GM23338 (cell line): Measurements from ENCODE around the gene NTN1. TPM values are rescaled to one million over a fixed set of nuclear protein-coding genes. Genes with fewer than 3 reads are reported as not detected.

Source experiments
- ATAC-seq: fragments of 200-7000 bp; cut with Tn5 transposase; 3 replicates; pipeline ENCODE4 v1.9.1; 2020
- DNase-seq: peaks from one replicate; pipeline ENCODE4 v3.0.0-alpha.2; 2015; ENCODE audit warnings: low spot score
- H2AFZ ChIP-seq: fragments of 200-600 bp; sonication (generic); 2 replicates; pipeline ENCODE4 v1.8.0; 2016; ENCODE audit warnings: antibody characterized with exemption, mild to moderate bottlenecking, moderate library complexity
- H3F3A ChIP-seq: fragments of 200-600 bp; sonication (generic); replicated peaks from 2 replicates; pipeline ENCODE4 v1.8.0; 2017; ENCODE audit warnings: antibody characterized with exemption, mixed run types, low read depth
- H3K27ac ChIP-seq: fragments of 200-600 bp; sonication (generic); 2 replicates; pipeline ENCODE4 v1.6.1; 2016; ENCODE audit warnings: low read depth
- H3K27me3 ChIP-seq: fragments of 200-600 bp; sonication (generic); 2 replicates; pipeline ENCODE4 v1.8.0; 2016; ENCODE audit warnings: mild to moderate bottlenecking, mixed run types, moderate library complexity; ENCODE audit not compliant: insufficient read depth
- H3K36me3 ChIP-seq: fragments of 200-600 bp; sonication (generic); 2 replicates; pipeline ENCODE4 v1.8.0; 2016; ENCODE audit warnings: mild to moderate bottlenecking; ENCODE audit not compliant: insufficient read depth
- H3K4me1 ChIP-seq: fragments of 200-600 bp; sonication (generic); 2 replicates; pipeline ENCODE4 v1.8.0; 2016; ENCODE audit warnings: mild to moderate bottlenecking, moderate library complexity; ENCODE audit not compliant: insufficient read depth
- H3K4me2 ChIP-seq: fragments of 200-600 bp; sonication (generic); 2 replicates; pipeline ENCODE4 v1.7.1; 2017; ENCODE audit warnings: mixed run types
- H3K4me3 ChIP-seq: fragments of 200-600 bp; sonication (generic); 2 replicates; pipeline ENCODE4 v1.6.1; 2016; ENCODE audit warnings: mixed run types
- H3K79me2 ChIP-seq: fragments of 200-600 bp; sonication (generic); replicated peaks from 2 replicates; pipeline ENCODE4 v1.8.0; 2017; ENCODE audit warnings: mild to moderate bottlenecking; ENCODE audit not compliant: insufficient read depth
- H3K9me2 ChIP-seq: fragments of 200-600 bp; sonication (generic); 2 replicates; pipeline ENCODE4 v1.8.0; 2017; ENCODE audit not compliant: insufficient read depth
- H4K20me1 ChIP-seq: fragments of 200-600 bp; sonication (generic); replicated peaks from 2 replicates; pipeline ENCODE4 v1.8.0; 2017; ENCODE audit warnings: mild to moderate bottlenecking; ENCODE audit not compliant: insufficient read depth
- H3K27ac Mint-ChIP-seq: 2 replicates; pipeline ENCODE4 v1.8.0; 2020; ENCODE audit warnings: inconsistent platforms, mild to moderate bottlenecking, moderate library complexity, mixed read lengths
- H3K27me3 Mint-ChIP-seq: 3 replicates; pipeline ENCODE4 v1.8.0; 2022; ENCODE audit warnings: low read depth, mild to moderate bottlenecking, moderate library complexity, mixed read lengths, inconsistent platforms; ENCODE audit not compliant: insufficient read depth, poor library complexity
- H3K36me3 Mint-ChIP-seq: 3 replicates; pipeline ENCODE4 v1.8.0; 2021; ENCODE audit warnings: low read depth, mild to moderate bottlenecking, inconsistent platforms, moderate library complexity, mixed read lengths
- H3K4me1 Mint-ChIP-seq: 3 replicates; pipeline ENCODE4 v1.8.0; 2020; ENCODE audit warnings: mild to moderate bottlenecking, inconsistent platforms, mixed read lengths
- H3K4me3 Mint-ChIP-seq: 3 replicates; pipeline ENCODE4 v1.8.0; 2021; ENCODE audit warnings: moderate library complexity, mild to moderate bottlenecking, inconsistent platforms, mixed read lengths
- H3K9me3 Mint-ChIP-seq: 3 replicates; pipeline ENCODE4 v1.8.0; 2020; ENCODE audit warnings: moderate library complexity, mild to moderate bottlenecking, inconsistent platforms, mixed read lengths
- CREB1 ChIP-seq: fragments of 250-450 bp; sonication (Bioruptor Pico); IDR thresholded peaks from 2 replicates; pipeline ENCODE4 v1.5.0; 2020; ENCODE audit warnings: low read depth, mild to moderate bottlenecking, moderate library complexity
- ETS1 ChIP-seq: IDR thresholded peaks from 2 replicates; pipeline ENCODE4 v1.6.1; 2016; ENCODE audit warnings: antibody characterized with exemption
- EZH2 ChIP-seq: fragments of 200-600 bp; sonication (generic); IDR thresholded peaks from one replicate; pipeline ENCODE4 v1.8.0; 2017; ENCODE audit warnings: antibody characterized with exemption, mild to moderate bottlenecking, low read depth; ENCODE audit not compliant: unreplicated experiment
- JUNB ChIP-seq: IDR thresholded peaks from one replicate; pipeline ENCODE4 v1.6.1; 2016; ENCODE audit warnings: antibody characterized with exemption; ENCODE audit not compliant: unreplicated experiment
- POLR2AphosphoS5 ChIP-seq: IDR thresholded peaks from 2 replicates; pipeline ENCODE4 v1.6.1; 2016; ENCODE audit warnings: antibody characterized with exemption, low read depth
- REST ChIP-seq: IDR thresholded peaks from one replicate; pipeline ENCODE4 v1.6.1; 2018; ENCODE audit warnings: antibody characterized with exemption; ENCODE audit not compliant: unreplicated experiment
- STAT1 ChIP-seq: IDR thresholded peaks from one replicate; pipeline ENCODE4 v1.6.1; 2016; ENCODE audit warnings: antibody characterized with exemption; ENCODE audit not compliant: unreplicated experiment
- ZNF114 ChIP-seq: fragments of 250-450 bp; sonication (Bioruptor Pico); IDR thresholded peaks from 2 replicates; pipeline ENCODE4 v1.5.0; 2020; ENCODE audit warnings: mild to moderate bottlenecking, moderate library complexity
- ZNF331 ChIP-seq: fragments of 250-450 bp; sonication (Bioruptor Pico); IDR thresholded peaks from 2 replicates; pipeline ENCODE4 v1.5.0; 2020; ENCODE audit warnings: low read depth, mild to moderate bottlenecking, moderate library complexity
- polyA plus RNA-seq: library from polyadenylated mRNA; unstranded; fragments of >200 nt; fragmentation: Nextera tagmentation; extraction: Ambion mirVana; gene quantifications from 2 replicates; pipeline ENCODE4 v1.2.1, GENCODE V29; 2016
- total RNA-seq: library from RNA; depleted of rRNA; stranded (reverse); fragments of >200 nt; shearing (Covaris generic); gene quantifications from 2 replicates; pipeline ENCODE4 v1.2.3, GENCODE V29; 2014

Gene NTN1
- total and polyA plus RNA-seq, 2 experiments from 2014 or later: 0.57 to 2.6 TPM

GRCh38 chr17:9234389-9234945, 213.2 kb downstream of the NTN1 start:
- Mint-ChIP-seq H3K27ac (no peak overlapping the region), H3K36me3 (no peaks in the 10 kb centered on the region; the same call in 2 of the 3 replicates), H3K9me3 (no peaks in the 10 kb centered on the region; the same call in 2 of the 3 replicates), H3K27me3 (peaks cover 14% of the 10 kb centered on the region), H3K4me1 (peaks cover 6% of the 10 kb centered on the region), H3K4me3 (no peak overlapping the region)
- no peak overlapping the region for H2AFZ ChIP-seq
- H3K36me3 ChIP-seq: no peaks in the 10 kb centered on the region
- DNase-seq (no peak), ATAC-seq (no peak)
- H3K4me2 ChIP-seq: no peak overlapping the region
- H3K9me2 ChIP-seq: no peaks in the 10 kb centered on the region
- H3K27me3 ChIP-seq: peaks cover 11% of the 10 kb centered on the region; the same call in 1 of the 2 replicates
- no peak for TF ChIP-seq ZNF114 (CRISPR knock-in tag)
- no peak overlapping the region for H3K27ac ChIP-seq
- H3F3A ChIP-seq: no peaks in the 10 kb centered on the region
- no peak overlapping the region for H3K4me3 ChIP-seq
- no peaks in the 10 kb centered on the region for H4K20me1 ChIP-seq
- no peaks in the 10 kb centered on the region for H3K79me2 ChIP-seq
- H3K4me1 ChIP-seq: peaks cover 9% of the 10 kb centered on the region; the same call in 1 of the 2 replicates

GRCh38 chr17:9235346-9235745, 214.0 kb downstream of the NTN1 start:
- Histone ChIP-seq H3K27me3 (peaks cover 12% of the 10 kb centered on the region; the same call in 1 of the 2 replicates), H3K9me2 (no peaks in the 10 kb centered on the region), H3K4me1 (peaks cover 10% of the 10 kb centered on the region; the same call in 1 of the 2 replicates), H3K79me2 (no peaks in the 10 kb centered on the region), H2AFZ (no peak overlapping the region), H3K4me3 (no peak overlapping the region), H3K4me2 (no peak overlapping the region), H3K27ac (no peak overlapping the region), H3K36me3 (no peaks in the 10 kb centered on the region), H4K20me1 (no peaks in the 10 kb centered on the region), H3F3A (no peaks in the 10 kb centered on the region)
- H3K27ac Mint-ChIP-seq: no peak overlapping the region
- peaks cover 6% of the 10 kb centered on the region for H3K4me1 Mint-ChIP-seq
- no peak for ATAC-seq
- H3K27me3 Mint-ChIP-seq: peaks cover 16% of the 10 kb centered on the region
- no peaks in the 10 kb centered on the region; the same call in 2 of the 3 replicates for H3K9me3 Mint-ChIP-seq
- no peak for TF ChIP-seq ETS1
- TF ChIP-seq POLR2AphosphoS5: no peak
- TF ChIP-seq ZNF331 (CRISPR knock-in tag): no peak
- no peak for TF ChIP-seq CREB1 (CRISPR knock-in tag)
- no peak for TF ChIP-seq EZH2
- TF ChIP-seq REST: no peak
- no peak for TF ChIP-seq JUNB
- TF ChIP-seq STAT1: no peak
- no peak for DNase-seq
- H3K36me3 Mint-ChIP-seq: no peaks in the 10 kb centered on the region; the same call in 2 of the 3 replicates
- no peak overlapping the region for H3K4me3 Mint-ChIP-seq
